Tibial artery (tissue), 4 donors: ENCODE measurements around the gene FBXL7.

Source experiments
- DNase-seq, 2 donors: peaks; one replicate each; pipeline ENCODE4 v3.0.0-alpha.2; 2019
- H3K27ac ChIP-seq, 2 donors: fragments of 200-600 bp; sonication (generic) in 1 of 2; 1 replicate in 1 of 2; 2 replicates in 1 of 2; pipeline ENCODE4 v1.5.1; 2018 to 2019; ENCODE audit warnings: mild to moderate bottlenecking in 1 of 2
- H3K27me3 ChIP-seq, 2 donors: fragments of 200-600 bp; sonication (generic) in 1 of 2; one replicate each; pipeline versions ENCODE4 v1.5.1 to v1.6.0; 2016 to 2019
- H3K36me3 ChIP-seq, 3 donors: fragments of 200-600 bp; sonication (generic) in 2 of 3; one replicate each; pipeline ENCODE4 v1.5.1; 2016 to 2019; ENCODE audit warnings: mild to moderate bottlenecking in 2 of 3
- H3K4me1 ChIP-seq, 4 donors: fragments of 200-600 bp; sonication (generic) in 2 of 4; 1 replicate in 3 of 4; 2 replicates in 1 of 4; pipeline ENCODE4 v1.5.1; 2016 to 2019
- H3K4me3 ChIP-seq, 2 donors: fragments of 200-600 bp; sonication (generic) in 1 of 2; 1 replicate in 1 of 2; 2 replicates in 1 of 2; pipeline ENCODE4 v1.5.1; 2018 to 2019; ENCODE audit warnings: mild to moderate bottlenecking in 2 of 2
- H3K9me3 ChIP-seq, 3 donors: fragments of 200-600 bp; sonication (generic) in 1 of 3; one replicate each; pipeline ENCODE4 v1.5.1; 2016 to 2019
- CTCF ChIP-seq, 2 experiments: fragments of 200-600 bp in 1 of 2; fragments of 450-650 bp in 1 of 2; IDR thresholded peaks; one replicate each; pipeline ENCODE4 v1.5.1; 2017 to 2019; ENCODE audit warnings: antibody characterized with exemption in 2 of 2, mild to moderate bottlenecking in 1 of 2, moderate library complexity in 1 of 2
- intact Hi-C: fragments of 100-400 bp; cut with DNase I; formaldehyde crosslinking; loops from one replicate; pipeline ENCODE4 v1.15.0; 2023; ENCODE audit warnings: low total_unique reads

Gene FBXL7

GRCh38 chr5:15579193-15579990 is 79.4 kb downstream of the FBXL7 start:
- Histone ChIP-seq H3K9me3 (peaks cover 0 to 7% (median 0%) of the 10 kb centered on the region in 3 donors), H3K4me1 (peaks cover 0 to 42% (median 15%) of the 10 kb centered on the region in 4 donors), H3K4me3 (no peak overlapping the region), H3K36me3 (peaks cover 1 to 6% (median 4%) of the 10 kb centered on the region in 3 donors), H3K27me3 (no peaks in the 10 kb centered on the region), H3K27ac (no peak overlapping the region)
- intact Hi-C loops: no loop called here
- no peak for DNase-seq
- no peak for TF ChIP-seq CTCF (IDR thresholded peaks at IDR 0.05)

GRCh38 chr5:15584528-15584927 is 84.5 kb downstream of the FBXL7 start:
- Histone ChIP-seq H3K4me1 (peaks cover 0 to 26% (median 5%) of the 10 kb centered on the region in 4 donors), H3K36me3 (peaks cover 4 to 8% (median 5%) of the 10 kb centered on the region in 3 donors), H3K4me3 (no peak overlapping the region), H3K9me3 (peaks cover 0 to 12% (median 0%) of the 10 kb centered on the region in 3 donors), H3K27me3 (no peaks in the 10 kb centered on the region), H3K27ac (no peak overlapping the region)
- no peak for TF ChIP-seq CTCF (IDR thresholded peaks at IDR 0.05)
- no peak for DNase-seq
- intact Hi-C loops: no loop called here

- Histone ChIP-seq H3K27me3 (no peaks in the 10 kb centered on the region), H3K27ac (no peak overlapping the region), H3K4me3 (no peak overlapping the region), H3K4me1 (peaks cover 0 to 26% (median 5%) of the 10 kb centered on the region in 4 donors), H3K36me3 (peaks cover 4 to 8% (median 5%) of the 10 kb centered on the region in 3 donors), H3K9me3 (peaks cover 0 to 12% (median 0%) of the 10 kb centered on the region in 3 donors)
- no peak for DNase-seq
- no peak for TF ChIP-seq CTCF (IDR thresholded peaks at IDR 0.05)
- intact Hi-C loops: no loop called here
These were observed 85.1 kb downstream of the FBXL7 start for GRCh38 chr5:15585128-15585527.

GRCh38 chr5:15585841-15586591 is 86.0 kb downstream of the FBXL7 start:
- no peak overlapping the region for H3K4me3 ChIP-seq
- H3K9me3 ChIP-seq: peaks cover 0 to 12% (median 0%) of the 10 kb centered on the region in 3 donors
- no peaks in the 10 kb centered on the region for H3K27me3 ChIP-seq
- H3K27ac ChIP-seq: no peak overlapping the region
- H3K36me3 ChIP-seq: peaks cover 4 to 8% (median 5%) of the 10 kb centered on the region in 3 donors
- peaks cover 0 to 26% (median 5%) of the 10 kb centered on the region in 4 donors for H3K4me1 ChIP-seq
- no peak for DNase-seq
- intact Hi-C loops: no loop called here
- TF ChIP-seq CTCF (IDR thresholded peaks at IDR 0.05): no peak

GRCh38 chr5:15587916-15588315 is 87.9 kb downstream of the FBXL7 start:
- Histone ChIP-seq H3K36me3 (peaks cover 4 to 8% (median 5%) of the 10 kb centered on the region in 3 donors), H3K4me3 (no peak overlapping the region), H3K4me1 (peaks cover 0 to 26% (median 5%) of the 10 kb centered on the region in 4 donors), H3K27ac (no peak overlapping the region), H3K27me3 (no peaks in the 10 kb centered on the region), H3K9me3 (peaks cover 0 to 12% (median 0%) of the 10 kb centered on the region in 3 donors)
- intact Hi-C loops: no loop called here
- no peak for DNase-seq
- no peak for TF ChIP-seq CTCF (IDR thresholded peaks at IDR 0.05)
